GM19372 (cell line): ENCODE data around the gene RGS14.
"Not testable (repeated sequence)": the region's sequence is repeated elsewhere in the genome, so short reads cannot be mapped to it uniquely, and the experiment has no call there.

Experiments
- ATAC-seq: cut with Tn5 transposase; IDR thresholded peaks from one replicate; pipeline ENCODE4 v1.9.1; 2021; ENCODE audit warnings: mild to moderate bottlenecking, low read depth, moderate library complexity; ENCODE audit not compliant: unreplicated experiment

The RGS14 gene

GRCh38 chr5:177327539-177328522, 29.9 kb upstream of the RGS14 start:
- ATAC-seq = no peak

GRCh38 chr5:177328545-177329231, 29.0 kb upstream of the RGS14 start:
- ATAC-seq = no peak

- no peak for ATAC-seq
Measured at GRCh38 chr5:177329883-177330282, 27.8 kb upstream of the RGS14 start.

- ATAC-seq = no peak
Measured at GRCh38 chr5:177330991-177331842, 26.5 kb upstream of the RGS14 start.

GRCh38 chr5:177332031-177332895, 25.5 kb upstream of the RGS14 start:
- no peak for ATAC-seq

GRCh38 chr5:177332896-177333260, 24.8 kb upstream of the RGS14 start:
- ATAC-seq = no peak

GRCh38 chr5:177333420-177334154, 24.1 kb upstream of the RGS14 start:
- ATAC-seq = no peak

- ATAC-seq = no peak
Measured at GRCh38 chr5:177334155-177334551, 23.6 kb upstream of the RGS14 start.

GRCh38 chr5:177334781-177335700, 22.7 kb upstream of the RGS14 start:
- ATAC-seq = no peak

GRCh38 chr5:177335701-177336065, 22.0 kb upstream of the RGS14 start:
- no peak for ATAC-seq

GRCh38 chr5:177336112-177336511, 21.6 kb upstream of the RGS14 start:
- no peak for ATAC-seq

- no peak for ATAC-seq
Measured at GRCh38 chr5:177336603-177337494, 20.9 kb upstream of the RGS14 start.

GRCh38 chr5:177338251-177339106, 19.2 kb upstream of the RGS14 start:
- ATAC-seq = no peak

- ATAC-seq = no peak
Measured at GRCh38 chr5:177339107-177339638, 18.6 kb upstream of the RGS14 start.

- not testable (repeated sequence) for ATAC-seq
Measured at GRCh38 chr5:177343000-177343399, 14.7 kb upstream of the RGS14 start.

- no peak for ATAC-seq
Measured at GRCh38 chr5:177343777-177344176, 13.9 kb upstream of the RGS14 start.
